HG02571 (cell line): ENCODE results near the gene JARID2.
A peak's percentile ranks its signal among the peaks of the same experiment; 100 is the strongest.
"Not testable (repeated sequence)": the region's sequence is repeated elsewhere in the genome, so short reads cannot be mapped to it uniquely, and the experiment has no call there.

Experiments
- ATAC-seq: cut with Tn5 transposase; IDR thresholded peaks from one replicate; pipeline ENCODE4 v1.9.1; 2021; ENCODE audit warnings: mild to moderate bottlenecking, moderate library complexity; ENCODE audit not compliant: unreplicated experiment

JARID2 gene

GRCh38 chr6:15411766-15412165 is 165.9 kb downstream of the JARID2 start:
- ATAC-seq = no peak

- ATAC-seq = no peak
Measured at GRCh38 chr6:15412767-15413166, 166.9 kb downstream of the JARID2 start.

GRCh38 chr6:15413466-15414234 is 167.8 kb downstream of the JARID2 start:
- ATAC-seq = no peak

- ATAC-seq = no peak
Measured at GRCh38 chr6:15414235-15414612, 168.4 kb downstream of the JARID2 start.

- not testable (repeated sequence) for ATAC-seq
Measured at GRCh38 chr6:15415622-15416021, 169.8 kb downstream of the JARID2 start.

GRCh38 chr6:15416932-15417509 is 171.2 kb downstream of the JARID2 start:
- no peak for ATAC-seq

GRCh38 chr6:15417811-15418210 is 171.9 kb downstream of the JARID2 start:
- no peak for ATAC-seq

GRCh38 chr6:15419493-15419892 is 173.6 kb downstream of the JARID2 start:
- no peak for ATAC-seq

- ATAC-seq = peak; percentile 56
Measured at GRCh38 chr6:15420959-15421438, 175.1 kb downstream of the JARID2 start.

- no peak for ATAC-seq
Measured at GRCh38 chr6:15421945-15422733, 176.3 kb downstream of the JARID2 start.

GRCh38 chr6:15423286-15423993 is 177.6 kb downstream of the JARID2 start:
- no peak for ATAC-seq

GRCh38 chr6:15425947-15426346 is 180.1 kb downstream of the JARID2 start:
- ATAC-seq = no peak

- ATAC-seq = no peak
Measured at GRCh38 chr6:15426395-15426794, 180.5 kb downstream of the JARID2 start.

GRCh38 chr6:15426901-15427300 is 181.0 kb downstream of the JARID2 start:
- no peak for ATAC-seq

GRCh38 chr6:15427331-15428070 is 181.6 kb downstream of the JARID2 start:
- ATAC-seq = no peak

GRCh38 chr6:15429141-15430110 is 183.6 kb downstream of the JARID2 start:
- ATAC-seq = no peak

GRCh38 chr6:15430186-15430585 is 184.3 kb downstream of the JARID2 start:
- ATAC-seq = no peak

- no peak for ATAC-seq
Measured at GRCh38 chr6:15430931-15431405, 185.1 kb downstream of the JARID2 start.
